ENCODE data around the gene STARD3.

The STARD3 gene

GRCh38 chr17:39602533-39603303 is 34.2 kb upstream of the STARD3 start:
- H3K4me3 ChIP-seq, result no peak overlapping the region
- no peak overlapping the region for H3K27ac ChIP-seq

- Histone ChIP-seq H3K4me3 (peak overlapping the region in 3 of 7 experiments; percentile 10 to 33 (median 11)), H3K27ac (peak overlapping the region in 1 of 21 experiments; percentile 0)
These were observed 33.5 kb upstream of the STARD3 start for GRCh38 chr17:39603304-39604016.

GRCh38 chr17:39604911-39605491 is 31.9 kb upstream of the STARD3 start:
- H3K4me3 ChIP-seq, result peak overlapping the region in 1 of 7 experiments; percentile 29
- H3K27ac ChIP-seq, result no peak overlapping the region

- Histone ChIP-seq H3K27ac (no peak overlapping the region), H3K4me3 (peak overlapping the region in 3 of 7 experiments; percentile 5 to 29 (median 14))
These were observed 31.2 kb upstream of the STARD3 start for GRCh38 chr17:39605492-39606433.

GRCh38 chr17:39606434-39607056 is 30.4 kb upstream of the STARD3 start:
- Histone ChIP-seq H3K4me3 (peak overlapping the region in 3 of 7 experiments; percentile 5 to 29 (median 14)), H3K27ac (no peak overlapping the region)

- no peak overlapping the region for H3K27ac ChIP-seq
- H3K4me3 ChIP-seq, result peak overlapping the region in 2 of 7 experiments; percentile 14 to 29
These were observed 29.7 kb upstream of the STARD3 start for GRCh38 chr17:39607057-39607850.

- peak within 1 kb of the TSS in 2 of 7 experiments; percentile 14 to 29 for H3K4me3 ChIP-seq
- H3K27ac ChIP-seq, result no peak within 1 kb of the TSS
These were observed 29.2 kb upstream of the STARD3 start, which contains the start of gene NEUROD2 for GRCh38 chr17:39607851-39608130. NEUROD2 (minus strand) TSS chr17:39607920; CDS start chr17:39606599, 1,321 bp downstream.

GRCh38 chr17:39608142-39608981 is 28.6 kb upstream of the STARD3 start:
- Histone ChIP-seq H3K4me3 (no peak overlapping the region), H3K27ac (no peak overlapping the region)

GRCh38 chr17:39609416-39610025 is 27.4 kb upstream of the STARD3 start:
- no peak overlapping the region for H3K27ac ChIP-seq
- H3K4me3 ChIP-seq, result no peak overlapping the region

GRCh38 chr17:39611401-39612112 is 25.4 kb upstream of the STARD3 start:
- Histone ChIP-seq H3K4me3 (no peak overlapping the region), H3K27ac (no peak overlapping the region)

GRCh38 chr17:39612291-39612894 is 24.6 kb upstream of the STARD3 start:
- Histone ChIP-seq H3K27ac (no peak overlapping the region), H3K4me3 (no peak overlapping the region)

- Histone ChIP-seq H3K27ac (no peak overlapping the region), H3K4me3 (no peak overlapping the region)
These were observed 23.9 kb upstream of the STARD3 start for GRCh38 chr17:39612935-39613464.

GRCh38 chr17:39614545-39615157 is 22.3 kb upstream of the STARD3 start:
- no peak overlapping the region for H3K27ac ChIP-seq
- no peak overlapping the region for H3K4me3 ChIP-seq

- no peak overlapping the region for H3K27ac ChIP-seq
- no peak overlapping the region for H3K4me3 ChIP-seq
These were observed 21.5 kb upstream of the STARD3 start for GRCh38 chr17:39615434-39615833.

- Histone ChIP-seq H3K4me3 (peak overlapping the region in 4 of 7 experiments; percentile 33 to 57 (median 50)), H3K27ac (peak overlapping the region in 1 of 21 experiments; percentile 47)
These were observed 19.9 kb upstream of the STARD3 start for GRCh38 chr17:39617100-39617445.
